Esophagus muscularis mucosa (tissue), 4 donors: ENCODE measurements around the gene DLD. TPM values are rescaled to one million over a fixed set of nuclear protein-coding genes. Genes with fewer than 3 reads are reported as not detected.

ENCODE experiments used
- DNase-seq: peaks from one replicate; pipeline ENCODE4 v3.0.0-alpha.2; 2017; ENCODE audit errors: extremely low spot score
- H3K27ac ChIP-seq, 4 donors: fragments of 200-600 bp; sonication (generic); replicated peaks in 1 of 4; 1 replicate in 3 of 4; 2 replicates in 1 of 4; pipeline ENCODE4 v1.5.1; 2016 to 2019; ENCODE audit warnings: mild to moderate bottlenecking in 1 of 4
- H3K27me3 ChIP-seq, 4 donors: fragments of 200-600 bp; sonication (generic); one replicate each; pipeline versions ENCODE4 v1.5.1 to v1.6.0; 2016 to 2019
- H3K36me3 ChIP-seq, 4 donors: fragments of 200-600 bp; sonication (generic); one replicate each; pipeline ENCODE4 v1.5.1; 2016 to 2019
- H3K4me1 ChIP-seq, 4 donors: fragments of 200-600 bp; sonication (generic); one replicate each; pipeline ENCODE4 v1.5.1; 2016 to 2019
- H3K4me3 ChIP-seq, 4 donors: fragments of 200-600 bp; sonication (generic); 1 replicate in 2 of 4; 2 replicates in 2 of 4; pipeline ENCODE4 v1.5.1; 2016 to 2019; ENCODE audit warnings: mild to moderate bottlenecking in 4 of 4, moderate library complexity in 1 of 4
- H3K9me3 ChIP-seq, 4 donors: fragments of 200-600 bp; sonication (generic); 1 replicate in 3 of 4; 2 replicates in 1 of 4; pipeline ENCODE4 v1.5.1; 2016 to 2019
- CTCF ChIP-seq, 3 experiments: fragments of 200-600 bp in 2 of 3; fragments of 450-650 bp in 1 of 3; sonication (generic) in 2 of 3; IDR thresholded peaks; one replicate each; pipeline ENCODE4 v1.5.1; 2017 to 2019; ENCODE audit warnings: antibody characterized with exemption in 3 of 3, mild to moderate bottlenecking in 2 of 3, moderate library complexity in 1 of 3
- EP300 ChIP-seq: sonication (generic); formaldehyde crosslinking; IDR thresholded peaks from one replicate; pipeline ENCODE4 v1.6.1; 2017; ENCODE audit warnings: antibody characterized with exemption
- POLR2A ChIP-seq: fragments of 450-650 bp; IDR thresholded peaks from one replicate; pipeline ENCODE4 v1.6.1; 2017; ENCODE audit warnings: antibody characterized with exemption, moderate library complexity, mild to moderate bottlenecking, low read depth
- POLR2AphosphoS5 ChIP-seq, 2 donors: sonication (generic); formaldehyde crosslinking; IDR thresholded peaks; one replicate each; pipeline ENCODE4 v1.6.1; 2017; ENCODE audit warnings: antibody characterized with exemption in 2 of 2
- WGBS: methylation state at CpG from one replicate; pipeline ENCODE4 v1.1.5; 2018; 5-methylcytosine and 5-hydroxymethylcytosine counted together
- intact Hi-C: fragments of 100-400 bp; cut with DNase I; formaldehyde crosslinking; loops from one replicate; pipeline ENCODE4 v1.15.1; 2023
- total RNA-seq, 4 donors: library from RNA; depleted of rRNA; stranded (reverse); fragments of >200 nt; gene quantifications; one replicate each; pipeline versions ENCODE4 v1.1.0 to v1.2.1, GENCODE V29; 2016

DLD gene
- total RNA-seq, 4 donors from 2014 or later = 99.9 to 135 (median 119) TPM

- 60% methylated on average over 4 of the region's 4 CpGs for WGBS
- no peaks in the 10 kb centered on the region for H3K27me3 ChIP-seq
- H3K9me3 ChIP-seq = no peaks in the 10 kb centered on the region
- TF ChIP-seq POLR2AphosphoS5 (IDR thresholded peaks at IDR 0.05) (no peak), POLR2A (no peak), CTCF (IDR thresholded peaks at IDR 0.05) (no peak)
- no peak overlapping the region for H3K27ac ChIP-seq
- peaks cover 0 to 3% (median 0%) of the 10 kb centered on the region in 4 donors for H3K4me1 ChIP-seq
- no peaks in the 10 kb centered on the region for H3K36me3 ChIP-seq
- no peak for DNase-seq
- intact Hi-C loops = no loop called here
- H3K4me3 ChIP-seq = no peak overlapping the region
Measured at GRCh38 chr7:107854989-107855388, 36.0 kb upstream of the DLD start.

GRCh38 chr7:107856806-107857540 lies 34.0 kb upstream of the DLD start:
- Histone ChIP-seq H3K9me3 (no peaks in the 10 kb centered on the region), H3K27me3 (no peaks in the 10 kb centered on the region), H3K4me1 (peaks cover 0 to 3% (median 0%) of the 10 kb centered on the region in 4 donors), H3K27ac (no peak overlapping the region), H3K36me3 (no peaks in the 10 kb centered on the region), H3K4me3 (no peak overlapping the region)
- no peak for DNase-seq
- TF ChIP-seq POLR2A (no peak), POLR2AphosphoS5 (IDR thresholded peaks at IDR 0.05) (no peak), CTCF (IDR thresholded peaks at IDR 0.05) (no peak), EP300 (no peak)
- intact Hi-C loops = no loop called here
- 49% methylated on average over 4 of the region's 4 CpGs for WGBS

GRCh38 chr7:107857541-107857912 lies 33.5 kb upstream of the DLD start:
- 46% methylated on average over 2 of the region's 2 CpGs for WGBS
- TF ChIP-seq POLR2AphosphoS5 (IDR thresholded peaks at IDR 0.05) = no peak
- no peak for TF ChIP-seq EP300
- no peak for TF ChIP-seq CTCF (IDR thresholded peaks at IDR 0.05)
- no peak for TF ChIP-seq POLR2A
- intact Hi-C loops = no loop called here
- H3K9me3 ChIP-seq = no peaks in the 10 kb centered on the region
- H3K27me3 ChIP-seq = no peaks in the 10 kb centered on the region
- DNase-seq = no peak
- no peaks in the 10 kb centered on the region for H3K36me3 ChIP-seq
- H3K27ac ChIP-seq = no peak overlapping the region
- no peak overlapping the region for H3K4me3 ChIP-seq
- H3K4me1 ChIP-seq = peaks cover 0 to 3% (median 0%) of the 10 kb centered on the region in 4 donors

- WGBS = 92% methylated on average over 5 of the region's 5 CpGs
- intact Hi-C loops = no loop called here
- Histone ChIP-seq H3K4me1 (peaks cover 0 to 3% (median 0%) of the 10 kb centered on the region in 4 donors), H3K36me3 (no peaks in the 10 kb centered on the region), H3K27ac (no peak overlapping the region), H3K9me3 (no peaks in the 10 kb centered on the region), H3K27me3 (no peaks in the 10 kb centered on the region), H3K4me3 (no peak overlapping the region)
- TF ChIP-seq POLR2A (no peak), CTCF (IDR thresholded peaks at IDR 0.05) (no peak), EP300 (no peak), POLR2AphosphoS5 (IDR thresholded peaks at IDR 0.05) (no peak)
- no peak for DNase-seq
Measured at GRCh38 chr7:107858280-107858679, 32.7 kb upstream of the DLD start.
